Lower leg skin (tissue), 4 donors: ENCODE data around the gene SRP14. TPM values are rescaled to one million over a fixed set of nuclear protein-coding genes. Genes with fewer than 3 reads are reported as not detected.
"Not testable (repeated sequence)": the region's sequence is repeated elsewhere in the genome, so short reads cannot be mapped to it uniquely, and the experiment has no call there.

Source experiments
- DNase-seq, 2 donors: peaks; one replicate each; pipeline ENCODE4 v3.0.0-alpha.2; 2019; ENCODE audit warnings: low spot score in 2 of 2
- H3K4me3 ChIP-seq: fragments of 200-600 bp; sonication (generic); 2 replicates; pipeline ENCODE4 v1.5.1; 2017; ENCODE audit warnings: mild to moderate bottlenecking, low read depth; ENCODE audit not compliant: poor library complexity, severe bottlenecking
- POLR2A ChIP-seq, 2 donors: fragments of 450-650 bp; IDR thresholded peaks; one replicate each; pipeline ENCODE4 v1.6.1; 2016 to 2017; ENCODE audit warnings: antibody characterized with exemption in 2 of 2, mild to moderate bottlenecking in 1 of 2, moderate library complexity in 1 of 2
- WGBS, 2 donors: methylation state at CpG; one replicate each; pipeline ENCODE4 v1.1.5; 2018; 5-methylcytosine and 5-hydroxymethylcytosine counted together
- intact Hi-C: fragments of 100-400 bp; cut with DNase I; formaldehyde crosslinking; loops from one replicate; pipeline ENCODE4 v1.15.0; 2023; ENCODE audit warnings: low total_unique reads
- total RNA-seq, 4 donors: library from RNA; depleted of rRNA; stranded (reverse); fragments of >200 nt; gene quantifications; one replicate each; pipeline ENCODE4 v1.1.0, GENCODE V29; 2016
- TF ChIP-seq, protein P1 (sequence below), 3 donors: fragments of 450-650 bp; IDR thresholded peaks; one replicate each; pipeline ENCODE4 v1.5.1; 2016; ENCODE audit warnings: antibody characterized with exemption in 3 of 3, mild to moderate bottlenecking in 3 of 3, moderate library complexity in 2 of 3

Gene SRP14
- total RNA-seq, 4 donors from 2014 or later = 177 to 220 (median 201) TPM

DNA sequence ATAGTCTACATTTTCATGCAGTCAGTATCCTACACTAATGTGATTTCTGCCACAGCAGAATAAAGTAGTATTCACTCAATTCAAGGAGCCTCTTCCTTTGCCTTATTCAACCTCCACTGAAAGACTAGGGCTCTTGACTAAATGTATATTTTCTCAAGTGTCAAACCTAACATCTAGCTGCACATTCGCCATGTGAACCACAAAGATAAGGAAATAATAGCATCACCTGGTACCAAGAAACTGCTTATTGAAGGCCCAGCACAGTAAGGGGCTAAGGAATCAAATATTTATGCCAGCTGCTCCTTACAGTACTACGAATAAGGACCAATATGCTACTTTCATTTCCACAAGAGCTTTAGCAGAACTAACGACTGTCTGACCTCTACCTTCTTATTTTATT, 1.3 kb downstream of the SRP14 start:
- DNase-seq = no peak
- no peak for TF ChIP-seq POLR2A (IDR thresholded peaks at IDR 0.05)
- TF ChIP-seq, protein P1, sequence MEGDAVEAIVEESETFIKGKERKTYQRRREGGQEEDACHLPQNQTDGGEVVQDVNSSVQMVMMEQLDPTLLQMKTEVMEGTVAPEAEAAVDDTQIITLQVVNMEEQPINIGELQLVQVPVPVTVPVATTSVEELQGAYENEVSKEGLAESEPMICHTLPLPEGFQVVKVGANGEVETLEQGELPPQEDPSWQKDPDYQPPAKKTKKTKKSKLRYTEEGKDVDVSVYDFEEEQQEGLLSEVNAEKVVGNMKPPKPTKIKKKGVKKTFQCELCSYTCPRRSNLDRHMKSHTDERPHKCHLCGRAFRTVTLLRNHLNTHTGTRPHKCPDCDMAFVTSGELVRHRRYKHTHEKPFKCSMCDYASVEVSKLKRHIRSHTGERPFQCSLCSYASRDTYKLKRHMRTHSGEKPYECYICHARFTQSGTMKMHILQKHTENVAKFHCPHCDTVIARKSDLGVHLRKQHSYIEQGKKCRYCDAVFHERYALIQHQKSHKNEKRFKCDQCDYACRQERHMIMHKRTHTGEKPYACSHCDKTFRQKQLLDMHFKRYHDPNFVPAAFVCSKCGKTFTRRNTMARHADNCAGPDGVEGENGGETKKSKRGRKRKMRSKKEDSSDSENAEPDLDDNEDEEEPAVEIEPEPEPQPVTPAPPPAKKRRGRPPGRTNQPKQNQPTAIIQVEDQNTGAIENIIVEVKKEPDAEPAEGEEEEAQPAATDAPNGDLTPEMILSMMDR (IDR thresholded peaks at IDR 0.05) = no peak
- WGBS, 2 donors = 30 to 37% methylated on average over 3 of the region's 3 CpGs
- H3K4me3 ChIP-seq = no peak overlapping the region
- intact Hi-C loops = no loop called here

DNA sequence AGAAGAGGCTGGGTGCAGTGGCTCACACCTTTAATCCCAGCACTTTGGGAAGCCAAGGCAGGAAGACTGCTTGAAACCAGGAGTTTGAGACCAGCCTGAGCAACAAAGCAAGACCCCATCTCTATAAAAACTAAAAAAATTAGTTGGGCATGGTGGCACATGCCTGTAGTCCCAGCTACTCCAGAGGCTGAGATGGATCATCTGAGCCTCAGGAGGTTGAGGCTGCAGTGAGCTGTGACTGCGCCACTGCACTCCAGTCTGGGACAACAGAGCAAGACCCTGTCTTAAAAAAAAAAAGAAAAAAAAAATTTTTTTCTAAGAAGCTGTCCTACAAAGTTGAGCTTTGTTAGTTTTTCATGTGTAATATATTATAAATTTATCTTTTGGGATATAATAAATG, 3.8 kb downstream of the SRP14 start:
- intact Hi-C loops, H3K4me3 ChIP-seq, DNase-seq: not testable (repeated sequence)
- 96 to 100% methylated on average over 1 of the region's 1 CpG for WGBS, 2 donors

- H3K4me3 ChIP-seq = no peak overlapping the region
- WGBS, 2 donors = 69 to 74% methylated on average over 3 of the region's 3 CpGs
- DNase-seq = no peak
- TF ChIP-seq, protein P1 (IDR thresholded peaks at IDR 0.05) = no peak
- no peak for TF ChIP-seq POLR2A (IDR thresholded peaks at IDR 0.05)
- intact Hi-C loops = no loop called here
Measured at GRCh38 chr15:40034186-40034946, 4.6 kb downstream of the SRP14 start.

DNA sequence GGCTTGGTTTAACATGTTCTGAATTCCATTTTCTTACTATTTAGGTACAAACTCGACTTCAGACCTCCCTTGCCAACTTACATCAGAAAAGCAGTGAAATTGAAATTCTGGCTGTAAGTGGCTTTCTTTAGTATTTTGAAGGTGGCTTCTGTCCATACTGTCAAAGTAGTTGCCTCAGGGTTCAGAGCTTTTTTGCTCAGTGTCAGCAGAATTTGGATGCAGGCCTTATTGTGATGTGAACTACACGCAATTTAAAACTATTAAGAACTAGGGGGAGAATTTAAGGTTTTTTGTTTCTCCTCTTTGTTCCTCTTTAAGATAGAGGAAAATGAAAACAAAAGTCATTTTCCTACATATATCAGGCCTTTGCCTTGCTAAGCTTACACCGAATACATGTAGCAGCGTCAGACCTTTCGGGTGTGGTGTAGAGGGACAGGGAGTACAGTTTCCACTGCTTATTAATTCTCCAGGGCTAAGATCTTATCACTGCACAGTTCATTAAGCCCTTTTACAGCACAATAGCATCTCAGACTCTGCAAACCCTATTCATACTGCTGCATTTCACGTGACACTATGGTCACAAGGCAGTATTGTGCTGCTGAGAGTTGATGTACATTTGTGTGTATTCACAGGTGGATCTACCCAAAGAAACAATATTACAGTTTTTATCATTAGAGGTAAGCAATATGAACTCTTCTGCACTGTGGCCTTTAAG, 6.7 kb downstream of the SRP14 start:
- intact Hi-C loops = no loop called here
- TF ChIP-seq, protein P1 (IDR thresholded peaks at IDR 0.05) = no peak
- no peak for TF ChIP-seq POLR2A (IDR thresholded peaks at IDR 0.05)
- WGBS, 2 donors = 54 to 68% methylated on average over 6 of the region's 6 CpGs
- no peak overlapping the region for H3K4me3 ChIP-seq
- DNase-seq = no peak

GRCh38 chr15:40031300-40031699, 7.7 kb downstream of the SRP14 start:
- DNase-seq = no peak
- no peak overlapping the region for H3K4me3 ChIP-seq
- WGBS, 2 donors = 88 to 94% methylated on average over 3 of the region's 3 CpGs
- TF ChIP-seq POLR2A (IDR thresholded peaks at IDR 0.05) = no peak
- TF ChIP-seq, protein P1 (IDR thresholded peaks at IDR 0.05) = no peak
- intact Hi-C loops = no loop called here
